Measurements from ENCODE around the gene GULP1. TPM values are rescaled to one million over a fixed set of nuclear protein-coding genes. Genes with fewer than 3 reads are reported as not detected.

Gene GULP1
- total RNA-seq, 1 experiment from 2014 or later: 140 TPM

- no peak overlapping the region for H3K23ac ChIP-seq (ENCODE audit: insufficient read length, low read depth, low read length)
- H3K56ac ChIP-seq (ENCODE audit: insufficient read length, low read depth, low read length): no peak overlapping the region
- peaks cover 8% of the 10 kb centered on the region; the same call in 1 of the 2 replicates for H3K79me2 ChIP-seq (ENCODE audit: insufficient read depth, low read length)
- no peak overlapping the region for H3K14ac ChIP-seq (ENCODE audit: insufficient read depth, low read length)
- H3K9me3 Mint-ChIP-seq: peaks cover 14 to 19% of the 10 kb centered on the region in 2 experiments
- H3K4ac ChIP-seq (ENCODE audit: low read depth, low read length): no peak overlapping the region
- H4K91ac ChIP-seq (ENCODE audit: insufficient read length, low read depth, low read length): no peak overlapping the region
- no CpG with 5 or more reads among the region's 1 CpG for WGBS (ENCODE audit: extremely low coverage, insufficient read length, low lambda C conversion rate)
- H2AK5ac ChIP-seq (ENCODE audit: insufficient read length, low read length): no peak overlapping the region
- H2AFZ ChIP-seq (ENCODE audit: low read length): no peak overlapping the region
- no peak overlapping the region for H2BK15ac ChIP-seq (ENCODE audit: low read depth, low read length)
- H3K4me1 Mint-ChIP-seq: peaks cover 21 to 24% of the 10 kb centered on the region in 2 experiments
- no peak overlapping the region for H3K27ac ChIP-seq (ENCODE audit: insufficient read length, low read depth, low read length)
- peaks cover 3% of the 10 kb centered on the region for H3K79me1 ChIP-seq (ENCODE audit: insufficient read depth, low read depth, low read length, poor library complexity, severe bottlenecking)
- no peaks in the 10 kb centered on the region for H4K20me1 ChIP-seq (ENCODE audit: control insufficient read depth, insufficient read depth, insufficient read length)
- H3K27ac Mint-ChIP-seq: no peak overlapping the region
- H3T11ph ChIP-seq (ENCODE audit: low read length): no peak overlapping the region
- H3K18ac ChIP-seq (ENCODE audit: insufficient read length, low read depth, low read length): no peak overlapping the region
- H3K9me3 ChIP-seq (ENCODE audit: control insufficient read depth, low read depth, low read length): no peaks in the 10 kb centered on the region
- TF ChIP-seq CTCF (conservative IDR thresholded peaks at IDR 0.05): no peak
- peaks cover 4% of the 10 kb centered on the region; the same call in 1 of the 2 replicates for H3K4me1 ChIP-seq (ENCODE audit: insufficient read depth, low read length)
- H2BK5ac ChIP-seq (ENCODE audit: insufficient read length, low read length): no peak overlapping the region
- H2BK120ac ChIP-seq (ENCODE audit: low read depth, low read length, poor library complexity, severe bottlenecking): no peak overlapping the region
- H3K36me3 Mint-ChIP-seq (ENCODE audit: insufficient read depth in 1 of 3, low read depth in 3 of 3): peaks cover 29 to 67% (median 41%) of the 10 kb centered on the region in 3 experiments
- no peak overlapping the region for H2BK12ac ChIP-seq (ENCODE audit: insufficient read length, low read depth, low read length)
- H3K4me3 Mint-ChIP-seq: no peak overlapping the region
- H2BK20ac ChIP-seq (ENCODE audit: low read depth, low read length, poor library complexity, severe bottlenecking): no peak overlapping the region
- no peak overlapping the region for H4K5ac ChIP-seq (ENCODE audit: insufficient read length, low read depth, low read length)
- no peaks in the 10 kb centered on the region for H3K27me3 ChIP-seq (ENCODE audit: insufficient read depth, low read length)
- no peaks in the 10 kb centered on the region for H3K27me3 Mint-ChIP-seq (ENCODE audit: low read depth)
- H4K8ac ChIP-seq (replicated peaks; ENCODE audit: insufficient read length, low read depth, low read length): no peak overlapping the region
- no peak overlapping the region for H3K4me2 ChIP-seq (ENCODE audit: insufficient read depth, insufficient read length, low read length)
- no peak for DNase-seq
- H3K23me2 ChIP-seq (ENCODE audit: insufficient read length, low read depth, low read length, poor library complexity, severe bottlenecking): no peaks in the 10 kb centered on the region
- no peak overlapping the region for H3K9ac ChIP-seq (ENCODE audit: extremely low read depth, insufficient read length, low read length)
Measured at GRCh38 chr2:188406414-188406813, 114.7 kb downstream of the GULP1 start.
